ENCODE measurements around the gene TAPBP. TPM values are rescaled to one million over a fixed set of nuclear protein-coding genes. Genes with fewer than 3 reads are reported as not detected.

TAPBP gene
- total and polyA plus RNA-seq, 2 of the 8 experiments (the other 6 are each of a cell fraction or from before 2014, with no cell fraction given), result 24.5 to 35.4 TPM

- H4K91ac ChIP-seq (replicated peaks; ENCODE audit: insufficient read length, low read length), result no peak overlapping the region
- ChIA-PET POLR2A (ENCODE audit: partially characterized antibody) (interaction anchor here (0.6 to 6.3 kb wide), 15 partner anchors 13 to 1497 kb away, joined by 3 to 37 read pairs (median 4); partner anchors contain the start of genes B3GALT4, PFDN6, RGL2 and RPS18), CTCF (ENCODE audit: partially characterized antibody) (interaction anchor here (0.7 to 2.4 kb wide), 11 partner anchors 11 to 115 kb away, joined by 3 to 17 read pairs (median 6); partner anchors contain the start of genes B3GALT4, RGL2, RPS18 and VPS52)
- peaks cover 0 to 15% (median 11%) of the 10 kb centered on the region in 4 experiments; a peak in 5 of 7 replicates for H3K4me1 ChIP-seq (replicated peaks in 1 of 4; ENCODE audit: control insufficient read depth in 3 of 4, insufficient read depth in 4 of 4, low read length in 3 of 4)
- H4K5ac ChIP-seq (ENCODE audit: insufficient read length, low read depth, low read length), result no peak overlapping the region
- H3K14ac ChIP-seq (ENCODE audit: insufficient read length), result no peak overlapping the region
- H2BK15ac ChIP-seq (ENCODE audit: low read length), result no peak overlapping the region
- 2% methylated on average over 28 of the region's 29 CpGs; no CpG with 5 or more reads in 1 of the 2 experiments for WGBS, 2 experiments (ENCODE audit: extremely low coverage in 1 of 2, insufficient coverage in 1 of 2, insufficient read length in 1 of 2, insufficient replicate concordance in 2 of 2, low coverage in 1 of 2, low lambda C conversion rate in 2 of 2, missing lambda C conversion rate in 1 of 2)
- H3K23ac ChIP-seq (ENCODE audit: insufficient read length), result no peak overlapping the region
- H2BK5ac ChIP-seq (ENCODE audit: low read depth, low read length), result no peak overlapping the region
- no peaks in the 10 kb centered on the region for H3K79me2 ChIP-seq (ENCODE audit: control insufficient read depth in 1 of 2, insufficient read depth in 2 of 2, low read length in 2 of 2)
- no peak overlapping the region for H2BK120ac ChIP-seq (replicated peaks; ENCODE audit: low read depth, low read length)
- no peak overlapping the region for H2AK5ac ChIP-seq (ENCODE audit: low read depth, low read length)
- H3K79me1 ChIP-seq (ENCODE audit: low read depth, low read length), result no peaks in the 10 kb centered on the region
- peak overlapping the region; percentile 71; the same call in 1 of the 2 replicates for H3K18ac ChIP-seq (ENCODE audit: extremely low read depth, low read length)
- peak overlapping the region in 3 of 4 experiments; percentile 13 to 74 (median 28); a peak in 1 of 7 replicates for H3K9ac ChIP-seq (replicated peaks in 1 of 4; ENCODE audit: extremely low read depth in 1 of 4, low read depth in 3 of 4, low read length in 3 of 4)
- peak overlapping the region; percentile 93 to 95 for H3K4me2 ChIP-seq (ENCODE audit: insufficient read depth in 1 of 2, low read depth in 2 of 2, low read length in 2 of 2)
- no peaks in the 10 kb centered on the region for H3K27me3 ChIP-seq (replicated peaks in 1 of 4; ENCODE audit: control insufficient read depth in 3 of 4, extremely low read depth in 1 of 4, insufficient read depth in 3 of 4, low read length in 3 of 4)
- H3K23me2 ChIP-seq (ENCODE audit: low read depth, low read length), result peaks cover 26% of the 10 kb centered on the region
- H4K20me1 ChIP-seq (replicated peaks in 1 of 2; ENCODE audit: control insufficient read depth in 1 of 2, insufficient read depth in 2 of 2, low read length in 2 of 2), result no peaks in the 10 kb centered on the region
- DNase-seq (ENCODE audit: low read depth in 1 of 2, low spot score in 2 of 2) (peak in 1 of 2 experiments; percentile 76), FAIRE-seq (no peak)
- H3K27ac ChIP-seq (ENCODE audit: low read depth, low read length), result no peak overlapping the region; the same call in 1 of the 2 replicates
- H3K4ac ChIP-seq (replicated peaks; ENCODE audit: insufficient read length, low read depth, low read length), result no peak overlapping the region
- H3K9me3 ChIP-seq (ENCODE audit: insufficient read depth in 2 of 2, low read depth in 1 of 2, low read length in 1 of 2), result no peaks in the 10 kb centered on the region
- no peaks in the 10 kb centered on the region for H3K36me3 ChIP-seq (ENCODE audit: control insufficient read depth in 2 of 4, insufficient read depth in 4 of 4, low read length in 3 of 4)
- peak overlapping the region; percentile 84 to 89 (median 88) for H3K4me3 ChIP-seq (ENCODE audit: extremely low read depth in 1 of 4, insufficient read depth in 2 of 4, low read depth in 3 of 4, low read length in 4 of 4)
- H4K8ac ChIP-seq (ENCODE audit: extremely low read depth, insufficient read depth, low read length), result no peak overlapping the region
- 0 out of 2 replicates have a peak overlapping the region, but pooled peaks have one; percentile 72 for H2BK20ac ChIP-seq (ENCODE audit: low read length)
- H2AFZ ChIP-seq (ENCODE audit: low read length), result peak overlapping the region; percentile 49; the same call in 1 of the 2 replicates
- no peak overlapping the region for H2BK12ac ChIP-seq (ENCODE audit: low read depth, low read length)
- no peak overlapping the region for H3K56ac ChIP-seq (replicated peaks; ENCODE audit: insufficient read length, low read depth, low read length)
- 0 out of 2 replicates have a peak, but pooled peaks have one; percentile 39 for TF ChIP-seq MAX (IDR thresholded peaks at IDR 0.05)
- TF ChIP-seq USF2 (IDR thresholded peaks at IDR 0.05; ENCODE audit: low read length), result peak; percentile 72
- TF ChIP-seq HDAC2 (IDR thresholded peaks at IDR 0.05; ENCODE audit: borderline replicate concordance in 1 of 2, low read depth in 2 of 2, low read length in 2 of 2), result 0 out of 4 replicates have a peak, but pooled peaks of 1 of the 2 experiments have one; percentile 8
- TF ChIP-seq KDM5A (IDR thresholded peaks at IDR 0.05; ENCODE audit: low read length), result no peak
- peak; percentile 48; the same call in 1 of the 2 replicates for TF ChIP-seq TBP (IDR thresholded peaks at IDR 0.05; ENCODE audit: low read depth, low read length)
- TF ChIP-seq POU5F1 (IDR thresholded peaks at IDR 0.05; ENCODE audit: low read depth, low read length), result no peak
- peak in 1 of 2 experiments; percentile 55; a peak in 2 of 3 replicates for TF ChIP-seq POLR2A (IDR thresholded peaks at IDR 0.05; ENCODE audit: control extremely low read depth in 1 of 2, low read depth in 2 of 2, low read length in 2 of 2)
- TF ChIP-seq SIN3A (conservative IDR thresholded peaks at IDR 0.05 in 1 of 2, IDR thresholded peaks at IDR 0.05 in 1 of 2; ENCODE audit: low read depth in 1 of 2, low read length in 2 of 2), result peak; percentile 9 to 70; a peak in 2 of 4 replicates
These were observed 1.3 kb downstream of the TAPBP start for GRCh38 chr6:33312361-33313104.

Measured in H1 (cell line).